HEK293 (cell line): ENCODE measurements around the gene PDE3A.

Source experiments
- CTCF ChIA-PET: fragments of 350-600 bp; formaldehyde crosslinking; extraction: SDS; loops from one replicate; lab custom pipeline; 2021; ENCODE audit warnings: antibody characterized with exemption; lab: Yijun Ruan, JAX
- POLR2A ChIA-PET: fragments of 300-600 bp; formaldehyde crosslinking; extraction: SDS; loops from one replicate; lab custom pipeline; 2020; ENCODE audit warnings: antibody characterized with exemption, inconsistent platforms; lab: Yijun Ruan, JAX
- H3K27ac ChIP-seq: fragments of 200-500 bp; sonication (Bioruptor generic); 2 replicates; pipeline ENCODE4 v1.5.1; 2014; ENCODE audit warnings: low read depth, low read length, control low read depth, inconsistent platforms; ENCODE audit errors: extremely low read depth
- H3K36me3 ChIP-seq, 2 experiments: fragments of 200-500 bp in 1 of 2; sonication (Bioruptor generic) in 1 of 2; 1 replicate in 1 of 2; 2 replicates in 1 of 2; pipeline ENCODE4 v1.5.1; 2014 to 2017; ENCODE audit warnings: inconsistent platforms in 2 of 2, low read length in 2 of 2; ENCODE audit not compliant: control insufficient read depth in 2 of 2, insufficient read depth in 1 of 2
- H3K4me1 ChIP-seq: fragments of 200-500 bp; sonication (Bioruptor generic); 2 replicates; pipeline ENCODE4 v1.5.1; 2014; ENCODE audit warnings: mild to moderate bottlenecking, low read length, inconsistent platforms; ENCODE audit not compliant: control insufficient read depth, insufficient read depth
- H3K4me3 ChIP-seq: 2 replicates; pipeline ENCODE4 v1.5.1; 2011; ENCODE audit warnings: low read depth, mild to moderate bottlenecking, control low read depth, low read length, moderate library complexity
- H3K9me3 ChIP-seq: fragments of 200-500 bp; sonication (Bioruptor generic); 2 replicates; pipeline ENCODE4 v1.5.1; 2014; ENCODE audit warnings: low read depth, low read length, inconsistent platforms; ENCODE audit not compliant: control insufficient read depth, insufficient read depth
- BCL6B ChIP-seq: fragments of 450-650 bp; formaldehyde crosslinking; IDR thresholded peaks from 2 replicates; pipeline ENCODE4 v1.5.1; 2017; ENCODE audit warnings: missing biosample characterization, missing genetic modification characterization
- ELK4 ChIP-seq: IDR thresholded peaks from 2 replicates; pipeline ENCODE4 v1.6.1; 2011; ENCODE audit warnings: mild to moderate bottlenecking, low read depth, low read length, borderline replicate concordance
- GLI2 ChIP-seq: fragments of 450-650 bp; formaldehyde crosslinking; IDR thresholded peaks from 2 replicates; pipeline ENCODE4; 2017; ENCODE audit warnings: missing biosample characterization, missing genetic modification characterization, low read depth, borderline replicate concordance
- HIC1 ChIP-seq: fragments of 450-650 bp; formaldehyde crosslinking; IDR thresholded peaks from 2 replicates; pipeline ENCODE4 v1.5.1; 2016; ENCODE audit warnings: missing biosample characterization, missing genetic modification characterization
- MEIS1 ChIP-seq: sonication (generic); formaldehyde crosslinking; IDR thresholded peaks from 2 replicates; pipeline ENCODE4 v1.8.1; 2022; ENCODE audit warnings: missing genetic modification reagents, mild to moderate bottlenecking, borderline replicate concordance
- MZF1 ChIP-seq: fragments of 450-650 bp; formaldehyde crosslinking; IDR thresholded peaks from 2 replicates; pipeline ENCODE4 v1.5.1; 2017; ENCODE audit warnings: missing biosample characterization, missing genetic modification characterization, borderline replicate concordance
- TRIM28 ChIP-seq: IDR thresholded peaks from 2 replicates; pipeline ENCODE4 v1.6.1; 2011; ENCODE audit warnings: low read length, control low read depth, borderline replicate concordance
- ZFP3 ChIP-seq: fragments of 450-650 bp; formaldehyde crosslinking; IDR thresholded peaks from 2 replicates; pipeline ENCODE4 v1.5.1; 2016; ENCODE audit warnings: low read depth, missing biosample characterization, missing genetic modification characterization
- ZNF132 ChIP-seq: fragments of 450-650 bp; formaldehyde crosslinking; IDR thresholded peaks from 2 replicates; pipeline ENCODE4 v1.5.1; 2017; ENCODE audit warnings: missing biosample characterization, missing genetic modification characterization, borderline replicate concordance
- ZNF146 ChIP-seq: fragments of 450-650 bp; formaldehyde crosslinking; IDR thresholded peaks from 2 replicates; pipeline ENCODE4 v1.5.1; 2016; ENCODE audit warnings: missing biosample characterization, missing genetic modification characterization
- ZNF175 ChIP-seq: fragments of 450-650 bp; formaldehyde crosslinking; IDR thresholded peaks from 2 replicates; pipeline ENCODE4 v1.5.1; 2016; ENCODE audit warnings: missing biosample characterization, missing genetic modification characterization
- ZNF292 ChIP-seq: fragments of 450-650 bp; formaldehyde crosslinking; IDR thresholded peaks from 2 replicates; pipeline ENCODE4 v1.5.1; 2016; ENCODE audit warnings: low read depth, missing biosample characterization, missing genetic modification characterization, borderline replicate concordance
- ZNF549 ChIP-seq: fragments of 450-650 bp; IDR thresholded peaks from 2 replicates; pipeline ENCODE4 v1.5.1; 2018; ENCODE audit warnings: missing biosample characterization, missing genetic modification characterization, mild to moderate bottlenecking, inconsistent platforms, moderate library complexity
- ZNF560 ChIP-seq: fragments of 450-650 bp; formaldehyde crosslinking; IDR thresholded peaks from 2 replicates; pipeline ENCODE4 v1.5.1; 2017; ENCODE audit warnings: missing biosample characterization, missing genetic modification characterization, borderline replicate concordance
- ZNF600 ChIP-seq: fragments of 450-650 bp; formaldehyde crosslinking; IDR thresholded peaks from 2 replicates; pipeline ENCODE4 v1.5.1; 2016; ENCODE audit warnings: missing biosample characterization, missing genetic modification characterization
- ZNF624 ChIP-seq: fragments of 450-650 bp; formaldehyde crosslinking; IDR thresholded peaks from 2 replicates; pipeline ENCODE4 v1.5.1; 2017; ENCODE audit warnings: missing biosample characterization, missing genetic modification characterization
- ZNF747 ChIP-seq: fragments of 450-650 bp; formaldehyde crosslinking; IDR thresholded peaks from 2 replicates; pipeline ENCODE4 v1.5.1; 2016; ENCODE audit warnings: missing biosample characterization, missing genetic modification characterization
- ZXDB ChIP-seq: fragments of 450-650 bp; formaldehyde crosslinking; IDR thresholded peaks from 2 replicates; pipeline ENCODE4 v1.5.1; 2016; ENCODE audit warnings: missing biosample characterization, missing genetic modification characterization
- TF ChIP-seq, protein P1 (sequence below): fragments of 450-650 bp; formaldehyde crosslinking; IDR thresholded peaks from 2 replicates; pipeline ENCODE4 v1.5.1; 2016; ENCODE audit warnings: missing biosample characterization, missing genetic modification characterization

The PDE3A gene

GRCh38 chr12:20523658-20524057 is 155.3 kb downstream of the PDE3A start (continued):
- TF ChIP-seq ZNF292 (no peak), ZXDB (tag by site-specific recombination) (no peak), ELK4 (no peak), BCL6B (no peak), MZF1 (no peak)
- TF ChIP-seq, protein P1, sequence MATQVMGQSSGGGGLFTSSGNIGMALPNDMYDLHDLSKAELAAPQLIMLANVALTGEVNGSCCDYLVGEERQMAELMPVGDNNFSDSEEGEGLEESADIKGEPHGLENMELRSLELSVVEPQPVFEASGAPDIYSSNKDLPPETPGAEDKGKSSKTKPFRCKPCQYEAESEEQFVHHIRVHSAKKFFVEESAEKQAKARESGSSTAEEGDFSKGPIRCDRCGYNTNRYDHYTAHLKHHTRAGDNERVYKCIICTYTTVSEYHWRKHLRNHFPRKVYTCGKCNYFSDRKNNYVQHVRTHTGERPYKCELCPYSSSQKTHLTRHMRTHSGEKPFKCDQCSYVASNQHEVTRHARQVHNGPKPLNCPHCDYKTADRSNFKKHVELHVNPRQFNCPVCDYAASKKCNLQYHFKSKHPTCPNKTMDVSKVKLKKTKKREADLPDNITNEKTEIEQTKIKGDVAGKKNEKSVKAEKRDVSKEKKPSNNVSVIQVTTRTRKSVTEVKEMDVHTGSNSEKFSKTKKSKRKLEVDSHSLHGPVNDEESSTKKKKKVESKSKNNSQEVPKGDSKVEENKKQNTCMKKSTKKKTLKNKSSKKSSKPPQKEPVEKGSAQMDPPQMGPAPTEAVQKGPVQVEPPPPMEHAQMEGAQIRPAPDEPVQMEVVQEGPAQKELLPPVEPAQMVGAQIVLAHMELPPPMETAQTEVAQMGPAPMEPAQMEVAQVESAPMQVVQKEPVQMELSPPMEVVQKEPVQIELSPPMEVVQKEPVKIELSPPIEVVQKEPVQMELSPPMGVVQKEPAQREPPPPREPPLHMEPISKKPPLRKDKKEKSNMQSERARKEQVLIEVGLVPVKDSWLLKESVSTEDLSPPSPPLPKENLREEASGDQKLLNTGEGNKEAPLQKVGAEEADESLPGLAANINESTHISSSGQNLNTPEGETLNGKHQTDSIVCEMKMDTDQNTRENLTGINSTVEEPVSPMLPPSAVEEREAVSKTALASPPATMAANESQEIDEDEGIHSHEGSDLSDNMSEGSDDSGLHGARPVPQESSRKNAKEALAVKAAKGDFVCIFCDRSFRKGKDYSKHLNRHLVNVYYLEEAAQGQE (tag by site-specific recombination): no peak

GRCh38 chr12:20524113-20524512 is 155.8 kb downstream of the PDE3A start:
- ChIA-PET POLR2A (no interaction called here), CTCF (interaction anchor here (0.9 kb wide), 1 partner anchor 25 kb away, joined by 3 read pairs; no protein-coding TSS in a partner anchor)
- Histone ChIP-seq H3K36me3 (no peaks in the 10 kb centered on the region), H3K4me3 (no peak overlapping the region), H3K4me1 (no peaks in the 10 kb centered on the region), H3K27ac (no peak overlapping the region), H3K9me3 (no peaks in the 10 kb centered on the region)
- TF ChIP-seq ZNF747: no peak
- TF ChIP-seq ZNF132 (tag by site-specific recombination): no peak
- no peak for TF ChIP-seq TRIM28
- no peak for TF ChIP-seq HIC1 (tag by site-specific recombination)
- no peak for TF ChIP-seq ZNF624
- no peak for TF ChIP-seq ZNF175 (tag by site-specific recombination)
- no peak for TF ChIP-seq GLI2
- TF ChIP-seq ZNF560 (tag by site-specific recombination): no peak
- no peak for TF ChIP-seq ZNF146 (tag by site-specific recombination)
- TF ChIP-seq ZFP3: no peak
- TF ChIP-seq ZNF549 (tag by site-specific recombination): no peak
- no peak for TF ChIP-seq ZNF600 (tag by site-specific recombination)
- no peak for TF ChIP-seq MEIS1 (CRISPR knock-in tag)
- TF ChIP-seq ZXDB (tag by site-specific recombination): no peak
